OCI-M2 (cell line): ENCODE measurements around the gene AFG3L2.

Experiments
- DNase-seq: peaks from one replicate; lab custom pipeline; 2025; ENCODE audit not compliant: unreplicated experiment; lab: John Stamatoyannopoulos, UW

The AFG3L2 gene

GRCh38 chr18:12279781-12280531 lies 97.1 kb downstream of the AFG3L2 start:
- DNase-seq: no peak
